ENCODE results near the gene ANGPT4.
A peak's percentile ranks its signal among the peaks of the same experiment; 100 is the strongest.

ANGPT4 gene

GRCh38 chr20:878511-879307, 37.4 kb downstream of the ANGPT4 start:
- peak; percentile 52 for DNase-seq (ENCODE audit: low read depth)
- no peak for TF ChIP-seq CTCF (IDR thresholded peaks at IDR 0.05; ENCODE audit: insufficient read depth, low read depth, low read length, missing control alignments)
- no peak overlapping the region for H3K4me3 ChIP-seq (ENCODE audit: low read length)

GRCh38 chr20:877814-878213, 38.3 kb downstream of the ANGPT4 start:
- DNase-seq (ENCODE audit: low read depth), result no peak
- no peak for TF ChIP-seq CTCF (IDR thresholded peaks at IDR 0.05; ENCODE audit: insufficient read depth, low read depth, low read length, missing control alignments)
- H3K4me3 ChIP-seq (ENCODE audit: low read length), result no peak overlapping the region

GRCh38 chr20:875115-875514, 41.0 kb downstream of the ANGPT4 start:
- no peak for TF ChIP-seq CTCF (IDR thresholded peaks at IDR 0.05; ENCODE audit: insufficient read depth, low read depth, low read length, missing control alignments)
- peak; percentile 35 for DNase-seq (ENCODE audit: low read depth)
- H3K4me3 ChIP-seq (ENCODE audit: low read length), result no peak overlapping the region

- no peak for TF ChIP-seq CTCF (IDR thresholded peaks at IDR 0.05; ENCODE audit: insufficient read depth, low read depth, low read length, missing control alignments)
- H3K4me3 ChIP-seq (ENCODE audit: low read length), result no peak overlapping the region
- no peak for DNase-seq (ENCODE audit: low read depth)
These were observed 42.1 kb downstream of the ANGPT4 start for GRCh38 chr20:873875-874607.

DNA sequence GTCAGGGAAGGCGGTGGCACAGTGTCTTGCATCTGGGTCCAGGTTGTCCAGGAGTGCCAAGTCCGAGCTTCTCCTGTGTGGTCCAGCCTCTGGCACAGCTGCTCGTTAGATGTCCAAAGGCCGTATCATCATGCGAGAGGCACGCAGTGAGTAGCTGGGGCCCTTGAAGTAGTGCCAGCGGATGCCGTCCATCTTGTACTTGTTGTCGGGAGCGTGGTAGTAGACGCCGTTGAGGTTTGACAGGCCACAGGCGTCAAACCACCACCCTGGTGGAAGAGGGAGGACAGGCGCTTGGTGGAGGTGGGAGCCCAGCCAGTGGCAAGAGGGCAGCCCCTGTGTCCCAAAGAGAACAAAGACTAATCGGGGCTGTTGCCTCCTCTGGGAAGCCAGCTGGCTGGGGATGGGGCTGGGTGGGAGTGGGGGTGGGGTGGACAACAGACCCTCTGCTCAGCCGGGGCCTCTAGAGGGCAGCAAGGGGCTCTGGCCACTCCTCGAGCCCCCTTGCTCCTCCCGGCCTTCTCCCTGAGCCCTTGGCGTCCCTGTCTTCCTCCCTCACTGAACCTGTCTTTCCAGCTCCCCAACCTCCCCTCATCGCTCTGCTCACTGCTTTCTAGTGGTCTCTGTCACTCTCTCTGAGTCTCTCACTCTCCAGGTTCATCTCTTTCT, 43.1 kb downstream of the ANGPT4 start:
- TF ChIP-seq CTCF (IDR thresholded peaks at IDR 0.05; ENCODE audit: insufficient read depth, low read depth, low read length, missing control alignments), result no peak
- no peak overlapping the region for H3K4me3 ChIP-seq (ENCODE audit: low read length)
- DNase-seq (ENCODE audit: low read depth), result no peak

GRCh38 chr20:871948-872347, 44.2 kb downstream of the ANGPT4 start:
- H3K4me3 ChIP-seq (ENCODE audit: low read length), result no peak overlapping the region
- TF ChIP-seq CTCF (IDR thresholded peaks at IDR 0.05; ENCODE audit: insufficient read depth, low read depth, low read length, missing control alignments), result no peak
- DNase-seq (ENCODE audit: low read depth), result no peak

Data from epithelial cell of esophagus (primary cell).